DOHH2 (cell line): ENCODE results near the gene GALNT13.

Source experiments
- H3F3A ChIP-seq: fragments of 200-600 bp; sonication (generic), shearing (Covaris generic); 2 replicates; pipeline ENCODE4 v1.6.0; 2016; ENCODE audit warnings: antibody characterized with exemption, mild to moderate bottlenecking; ENCODE audit not compliant: control insufficient read depth, insufficient read depth
- H3K27ac ChIP-seq: fragments of 200-600 bp; sonication (generic); 2 replicates; pipeline ENCODE4 v1.5.1; 2014; ENCODE audit warnings: low read depth, mild to moderate bottlenecking, low read length, moderate library complexity
- H3K27me3 ChIP-seq: fragments of 200-600 bp; sonication (generic); 2 replicates; pipeline ENCODE4 v1.6.1; 2014; ENCODE audit warnings: mild to moderate bottlenecking, low read length, mixed read lengths; ENCODE audit not compliant: control insufficient read depth
- H3K36me3 ChIP-seq: fragments of 200-600 bp; sonication (generic); 2 replicates; pipeline ENCODE4 v1.6.1; 2014; ENCODE audit warnings: mild to moderate bottlenecking, low read length, moderate library complexity, mixed read lengths; ENCODE audit not compliant: control insufficient read depth
- H3K4me1 ChIP-seq: fragments of 200-600 bp; sonication (generic); 2 replicates; pipeline ENCODE4 v1.6.1; 2014; ENCODE audit warnings: mild to moderate bottlenecking, low read length, mixed read lengths; ENCODE audit not compliant: control insufficient read depth
- H3K4me2 ChIP-seq: fragments of 200-600 bp; sonication (generic); 2 replicates; pipeline ENCODE4 v1.6.0; 2014; ENCODE audit warnings: mild to moderate bottlenecking, low read length, moderate library complexity
- H3K4me3 ChIP-seq: fragments of 200-600 bp; sonication (generic); 2 replicates; pipeline ENCODE4 v1.5.1; 2014; ENCODE audit warnings: mild to moderate bottlenecking, low read length, mixed read lengths
- H3K79me2 ChIP-seq: fragments of 200-600 bp; sonication (generic); 2 replicates; pipeline ENCODE4 v1.6.1; 2014; ENCODE audit warnings: mild to moderate bottlenecking, low read length, mixed read lengths; ENCODE audit not compliant: control insufficient read depth
- H3K9me2 ChIP-seq: fragments of 200-600 bp; sonication (generic); replicated peaks from 2 replicates; pipeline ENCODE4 v1.6.1; 2014; ENCODE audit warnings: mild to moderate bottlenecking, low read length, mixed read lengths; ENCODE audit not compliant: control insufficient read depth
- H3K9me3 ChIP-seq: fragments of 200-600 bp; sonication (generic); 2 replicates; pipeline ENCODE4 v1.6.1; 2014; ENCODE audit warnings: antibody characterized with exemption, low read length, mixed read lengths; ENCODE audit not compliant: control insufficient read depth, insufficient read depth
- H4K20me1 ChIP-seq: fragments of 200-600 bp; sonication (generic); 2 replicates; pipeline ENCODE4 v1.6.0; 2014; ENCODE audit warnings: low read depth, mild to moderate bottlenecking, antibody characterized with exemption, low read length, moderate library complexity; ENCODE audit not compliant: control insufficient read depth, insufficient read depth
- CTCF ChIP-seq: fragments of 200-600 bp; sonication (generic); IDR thresholded peaks from one replicate; pipeline ENCODE4 v1.5.1; 2014; ENCODE audit warnings: antibody characterized with exemption, mild to moderate bottlenecking, low read depth, low read length; ENCODE audit not compliant: poor library complexity, severe bottlenecking
- EZH2phosphoT487 ChIP-seq: fragments of 200-600 bp; sonication (generic); IDR thresholded peaks from 2 replicates; pipeline ENCODE4 v1.6.1; 2017; ENCODE audit warnings: borderline replicate concordance, mild to moderate bottlenecking, antibody characterized with exemption, low read length, moderate library complexity, mixed read lengths

GALNT13 gene

GRCh38 chr2:154408786-154409185 lies 537.1 kb downstream of the GALNT13 start:
- Histone ChIP-seq H3F3A (no peaks in the 10 kb centered on the region), H3K27ac (no peak overlapping the region), H3K36me3 (no peaks in the 10 kb centered on the region), H3K4me1 (no peaks in the 10 kb centered on the region), H3K9me3 (no peaks in the 10 kb centered on the region), H3K4me3 (no peak overlapping the region), H3K79me2 (no peaks in the 10 kb centered on the region), H3K27me3 (no peaks in the 10 kb centered on the region), H3K9me2 (no peaks in the 10 kb centered on the region), H3K4me2 (no peak overlapping the region), H4K20me1 (no peaks in the 10 kb centered on the region)
- TF ChIP-seq EZH2phosphoT487 (no peak), CTCF (no peak)

- TF ChIP-seq CTCF (no peak), EZH2phosphoT487 (no peak)
- Histone ChIP-seq H3K27ac (no peak overlapping the region), H3K9me2 (no peaks in the 10 kb centered on the region), H3K36me3 (no peaks in the 10 kb centered on the region), H3K79me2 (no peaks in the 10 kb centered on the region), H3K4me3 (no peak overlapping the region), H3F3A (no peaks in the 10 kb centered on the region), H3K27me3 (no peaks in the 10 kb centered on the region), H4K20me1 (no peaks in the 10 kb centered on the region), H3K4me2 (no peak overlapping the region), H3K4me1 (no peaks in the 10 kb centered on the region), H3K9me3 (no peaks in the 10 kb centered on the region)
These were observed 550.5 kb downstream of the GALNT13 start for GRCh38 chr2:154422251-154422650.

- no peaks in the 10 kb centered on the region for H3K9me3 ChIP-seq
- no peaks in the 10 kb centered on the region for H3K9me2 ChIP-seq
- no peaks in the 10 kb centered on the region for H3F3A ChIP-seq
- H3K27me3 ChIP-seq, result no peaks in the 10 kb centered on the region
- H3K4me3 ChIP-seq, result no peak overlapping the region
- H3K36me3 ChIP-seq, result no peaks in the 10 kb centered on the region
- no peak for TF ChIP-seq CTCF
- TF ChIP-seq EZH2phosphoT487, result no peak
- H3K79me2 ChIP-seq, result no peaks in the 10 kb centered on the region
- H3K27ac ChIP-seq, result no peak overlapping the region
- H4K20me1 ChIP-seq, result no peaks in the 10 kb centered on the region
- no peaks in the 10 kb centered on the region for H3K4me1 ChIP-seq
- no peak overlapping the region for H3K4me2 ChIP-seq
These were observed 554.3 kb downstream of the GALNT13 start for GRCh38 chr2:154425994-154426393.

- no peaks in the 10 kb centered on the region for H3K79me2 ChIP-seq
- no peaks in the 10 kb centered on the region for H3K4me1 ChIP-seq
- no peak overlapping the region for H3K4me3 ChIP-seq
- no peak for TF ChIP-seq CTCF
- no peak for TF ChIP-seq EZH2phosphoT487
- H3K9me2 ChIP-seq, result no peaks in the 10 kb centered on the region
- H3K9me3 ChIP-seq, result no peaks in the 10 kb centered on the region
- no peaks in the 10 kb centered on the region for H3F3A ChIP-seq
- no peak overlapping the region for H3K27ac ChIP-seq
- H3K4me2 ChIP-seq, result no peak overlapping the region
- H4K20me1 ChIP-seq, result no peaks in the 10 kb centered on the region
- H3K36me3 ChIP-seq, result no peaks in the 10 kb centered on the region
- H3K27me3 ChIP-seq, result no peaks in the 10 kb centered on the region
These were observed 555.7 kb downstream of the GALNT13 start for GRCh38 chr2:154427453-154427852.
